ENCODE results near the gene PBX3. TPM values are rescaled to one million over a fixed set of nuclear protein-coding genes. Genes with fewer than 3 reads are reported as not detected.

Gene PBX3
- total and polyA plus RNA-seq, 7 donors, result 4.2 to 12.7 (median 6.6) TPM

GRCh38 chr9:125985142-125985997 is 238.2 kb downstream of the PBX3 start:
- H3K27me3 ChIP-seq (ENCODE audit: insufficient read depth in 3 of 3, low read length in 2 of 3), result peaks cover 0 to 2% (median 0%) of the 10 kb centered on the region in 3 donors
- WGBS, 3 donors, result 88 to 89% (median 88%) methylated on average over 14 of the region's 14 CpGs
- H3K9me3 ChIP-seq, result peaks cover under 1% of the 10 kb centered on the region
- ATAC-seq (no peak), DNase-seq (peak in 1 of 2 donors; percentile 18)
- H3K4me3 ChIP-seq, result no peak overlapping the region
- H3K36me3 ChIP-seq (ENCODE audit: insufficient read depth in 1 of 2, low read depth in 1 of 2), result no peaks in the 10 kb centered on the region
- H3K27ac ChIP-seq, result no peak overlapping the region
- intact Hi-C loops (cut with DNase I), result no loop called here
- no peak for TF ChIP-seq CTCF (IDR thresholded peaks at IDR 0.05)
- no peaks in the 10 kb centered on the region for H3K4me1 ChIP-seq

GRCh38 chr9:125985998-125986655 is 239.0 kb downstream of the PBX3 start:
- no peak for TF ChIP-seq CTCF (IDR thresholded peaks at IDR 0.05)
- Histone ChIP-seq H3K4me3 (no peak overlapping the region), H3K4me1 (no peaks in the 10 kb centered on the region), H3K27ac (no peak overlapping the region), H3K9me3 (no peaks in the 10 kb centered on the region), H3K27me3 (ENCODE audit: insufficient read depth in 3 of 3, low read length in 2 of 3) (peaks cover 0 to 2% (median 0%) of the 10 kb centered on the region in 3 donors), H3K36me3 (ENCODE audit: insufficient read depth in 1 of 2, low read depth in 1 of 2) (no peaks in the 10 kb centered on the region)
- peak in 1 of 2 donors; percentile 30 for DNase-seq
- 83 to 88% (median 85%) methylated on average over 17 of the region's 17 CpGs for WGBS, 3 donors
- intact Hi-C loops (cut with DNase I), result no loop called here
- ATAC-seq, result no peak

GRCh38 chr9:125986966-125987365 is 239.8 kb downstream of the PBX3 start:
- Histone ChIP-seq H3K4me1 (no peaks in the 10 kb centered on the region), H3K27ac (no peak overlapping the region), H3K4me3 (no peak overlapping the region), H3K9me3 (no peaks in the 10 kb centered on the region), H3K27me3 (ENCODE audit: insufficient read depth in 3 of 3, low read length in 2 of 3) (peaks cover 0 to 2% (median 0%) of the 10 kb centered on the region in 3 donors), H3K36me3 (ENCODE audit: insufficient read depth in 1 of 2, low read depth in 1 of 2) (no peaks in the 10 kb centered on the region)
- DNase-seq, result peak in 1 of 2 donors; percentile 26
- WGBS, 3 donors, result 59 to 74% (median 60%) methylated on average over 3 of the region's 3 CpGs
- ATAC-seq, result no peak
- intact Hi-C loops (cut with DNase I), result no loop called here
- no peak for TF ChIP-seq CTCF (IDR thresholded peaks at IDR 0.05)

GRCh38 chr9:125987420-125987819 is 240.2 kb downstream of the PBX3 start:
- H3K4me3 ChIP-seq, result no peak overlapping the region
- H3K36me3 ChIP-seq (ENCODE audit: insufficient read depth in 1 of 2, low read depth in 1 of 2), result no peaks in the 10 kb centered on the region
- no peaks in the 10 kb centered on the region for H3K9me3 ChIP-seq
- H3K27ac ChIP-seq, result no peak overlapping the region
- whole genome bisulfite sequencing, 3 donors, result 71 to 84% (median 80%) methylated on average over 5 of the region's 5 CpGs
- intact Hi-C loops (cut with DNase I), result no loop called here
- TF ChIP-seq CTCF (IDR thresholded peaks at IDR 0.05), result no peak
- DNase-seq (peak in 1 of 2 donors; percentile 44), ATAC-seq (no peak)
- peaks cover 0 to 2% (median 0%) of the 10 kb centered on the region in 3 donors for H3K27me3 ChIP-seq (ENCODE audit: insufficient read depth in 3 of 3, low read length in 2 of 3)
- H3K4me1 ChIP-seq, result no peaks in the 10 kb centered on the region

Measured in psoas muscle (tissue), 8 donors.